Stimulated activated memory B cell treated with anti-CD40 and anti-IgM and Interleukin-4, amounts not matched to agents 10 μg/mL and 1 μg/mL and 100 μg/mL, for 72 hours (primary cell): ENCODE results near the gene CST3.

Experiments used
- ATAC-seq: fragments of 150-1000 bp; cut with Tn5 transposase; 2 replicates; pipeline ENCODE4 v1.10.0; 2021
- H3K27ac Mint-ChIP-seq: one replicate; pipeline ENCODE4 v1.8.0; 2022; ENCODE audit warnings: mild to moderate bottlenecking, mixed read lengths
- H3K27me3 Mint-ChIP-seq: one replicate; pipeline ENCODE4 v1.8.0; 2022; ENCODE audit warnings: mixed read lengths
- H3K36me3 Mint-ChIP-seq: one replicate; pipeline ENCODE4 v1.8.0; 2022; ENCODE audit warnings: mixed read lengths
- H3K4me1 Mint-ChIP-seq: one replicate; pipeline ENCODE4 v1.8.0; 2022; ENCODE audit warnings: mixed read lengths
- H3K4me3 Mint-ChIP-seq: one replicate; pipeline ENCODE4 v1.8.0; 2022; ENCODE audit warnings: mild to moderate bottlenecking, moderate library complexity, mixed read lengths
- H3K9me3 Mint-ChIP-seq: one replicate; pipeline ENCODE4 v1.8.0; 2022; ENCODE audit warnings: mixed read lengths

Gene CST3

DNA sequence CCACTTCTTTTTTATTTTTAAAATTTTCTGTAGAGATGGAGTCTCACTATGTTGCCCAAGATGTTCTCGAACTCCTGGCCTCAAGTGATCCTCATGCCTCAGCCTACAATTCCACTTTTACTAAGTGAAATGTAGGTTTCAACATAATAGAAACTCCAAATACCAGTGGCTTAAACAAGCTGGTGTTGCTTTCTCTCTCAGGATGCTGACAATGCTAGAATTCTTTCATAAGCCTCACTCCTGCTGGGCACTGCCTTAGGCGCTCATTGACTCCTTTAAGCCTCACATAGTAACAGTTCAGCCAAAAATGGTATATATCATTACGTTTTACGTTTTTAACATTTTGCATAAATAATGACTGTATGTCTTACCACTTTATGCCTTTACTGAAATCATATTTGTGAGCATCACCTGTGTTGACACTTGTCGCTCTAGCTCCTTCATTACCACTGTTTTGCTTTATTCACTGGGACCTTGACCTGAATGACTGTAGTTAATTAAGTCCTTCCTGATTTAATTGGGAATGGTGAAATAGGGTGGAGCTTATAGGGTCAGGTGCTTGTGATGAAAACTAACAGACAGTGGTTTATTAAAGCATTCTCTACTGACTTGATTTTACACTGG lies 28.2 kb downstream of the CST3 start:
- H3K27ac Mint-ChIP-seq, result no peak overlapping the region
- H3K9me3 Mint-ChIP-seq, result no peaks in the 10 kb centered on the region
- H3K4me1 Mint-ChIP-seq, result no peaks in the 10 kb centered on the region
- H3K4me3 Mint-ChIP-seq, result no peak overlapping the region
- ATAC-seq, result no peak
- H3K27me3 Mint-ChIP-seq, result no peaks in the 10 kb centered on the region
- no peaks in the 10 kb centered on the region for H3K36me3 Mint-ChIP-seq

DNA sequence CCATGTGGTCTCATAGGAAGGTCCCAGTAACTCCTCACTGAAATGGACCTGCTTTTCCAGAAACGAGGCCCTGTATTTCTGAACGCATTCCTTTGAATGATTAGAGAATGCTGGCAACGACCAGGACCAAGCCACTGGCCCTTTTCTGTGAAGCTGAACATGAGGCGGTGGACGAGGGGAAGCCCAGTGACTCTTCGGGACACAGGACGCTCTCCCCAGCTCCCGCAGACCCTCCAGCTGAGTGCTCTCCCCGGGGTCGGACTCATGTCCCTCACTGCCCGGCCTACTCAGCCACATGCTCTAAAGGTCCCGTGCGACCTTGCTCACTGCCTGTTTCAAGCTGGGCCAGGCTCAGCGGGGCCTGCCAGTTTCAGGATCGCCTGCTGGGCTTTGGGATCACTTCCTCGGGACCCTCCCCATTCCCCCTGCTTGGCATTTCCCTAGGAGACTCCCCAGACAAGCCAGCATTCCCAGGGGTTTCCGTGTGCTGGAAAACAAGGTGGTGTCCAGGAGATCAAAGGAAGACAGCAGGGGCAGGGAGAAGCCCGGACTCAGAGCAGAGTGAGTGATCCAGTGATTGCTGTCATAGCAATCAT lies 29.4 kb downstream of the CST3 start:
- H3K9me3 Mint-ChIP-seq, result no peaks in the 10 kb centered on the region
- ATAC-seq, result no peak

DNA sequence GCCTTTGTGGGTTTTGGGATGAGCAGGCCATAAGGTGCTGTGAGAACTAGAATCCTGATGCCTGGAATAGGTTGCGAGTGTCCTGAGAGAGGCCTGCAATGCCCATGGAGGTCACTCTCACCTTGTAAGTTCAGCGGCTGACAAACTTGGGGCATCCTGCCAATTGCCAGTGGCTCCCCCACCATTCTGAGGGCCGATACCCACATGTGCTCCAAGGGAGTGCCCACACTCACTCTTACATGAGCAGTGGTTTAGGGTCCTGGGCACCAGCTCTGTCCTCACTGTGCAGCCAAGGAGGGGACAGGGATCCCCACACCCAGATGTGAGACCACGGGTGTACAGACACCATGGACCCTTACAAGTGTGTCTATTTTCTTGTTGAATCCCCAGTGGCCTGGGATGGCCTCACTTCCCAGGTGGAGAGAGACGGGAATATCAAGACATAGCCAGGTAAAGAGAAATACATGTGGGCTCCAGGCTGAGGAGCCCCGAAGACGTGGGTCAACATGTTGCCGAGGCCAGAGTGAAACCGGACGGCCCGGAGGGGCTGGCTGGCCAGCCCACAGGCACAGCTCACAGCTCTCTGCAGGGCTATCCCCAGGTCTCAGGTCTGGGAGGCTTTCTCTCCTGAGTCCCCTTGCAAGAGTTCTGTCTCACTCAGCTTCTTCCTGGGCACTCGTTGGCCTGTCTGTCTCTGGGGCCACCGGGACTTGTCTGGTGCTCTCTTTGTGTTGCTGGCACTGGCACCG lies 30.1 kb downstream of the CST3 start:
- H3K4me3 Mint-ChIP-seq, result no peak overlapping the region
- no peak overlapping the region for H3K27ac Mint-ChIP-seq
- H3K27me3 Mint-ChIP-seq, result peaks cover 5% of the 10 kb centered on the region
- no peaks in the 10 kb centered on the region for H3K4me1 Mint-ChIP-seq
- H3K9me3 Mint-ChIP-seq, result no peaks in the 10 kb centered on the region
- no peaks in the 10 kb centered on the region for H3K36me3 Mint-ChIP-seq
- ATAC-seq, result no peak

More for the DNA sequence above, 29.4 kb downstream of the CST3 start:
- Mint-ChIP-seq H3K27me3 (no peaks in the 10 kb centered on the region), H3K27ac (no peak overlapping the region), H3K36me3 (no peaks in the 10 kb centered on the region), H3K4me1 (no peaks in the 10 kb centered on the region), H3K4me3 (no peak overlapping the region)

DNA sequence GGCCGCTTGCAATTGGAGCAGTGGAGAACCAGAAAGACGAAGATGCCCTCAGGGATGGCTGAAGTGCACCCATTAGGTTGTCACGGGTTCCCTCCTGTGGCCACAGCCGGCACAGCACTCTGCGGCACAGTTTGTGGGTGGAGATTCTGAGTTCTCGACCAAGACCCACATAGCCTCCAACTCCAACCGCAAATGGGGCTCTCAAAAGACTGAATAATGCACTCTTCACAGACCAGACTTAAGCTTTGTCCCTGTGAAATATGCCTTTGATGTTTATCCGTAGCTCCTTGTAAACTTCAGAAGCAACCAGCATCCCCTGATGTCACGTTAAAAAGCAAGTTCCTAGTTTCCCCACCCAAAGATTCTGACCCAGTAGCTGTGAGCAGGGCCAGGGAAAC lies 31.1 kb downstream of the CST3 start:
- Mint-ChIP-seq H3K27ac (no peak overlapping the region), H3K27me3 (peaks cover 11% of the 10 kb centered on the region), H3K9me3 (no peaks in the 10 kb centered on the region), H3K4me3 (no peak overlapping the region), H3K36me3 (no peaks in the 10 kb centered on the region), H3K4me1 (no peaks in the 10 kb centered on the region)
- peak; percentile 56 for ATAC-seq

DNA sequence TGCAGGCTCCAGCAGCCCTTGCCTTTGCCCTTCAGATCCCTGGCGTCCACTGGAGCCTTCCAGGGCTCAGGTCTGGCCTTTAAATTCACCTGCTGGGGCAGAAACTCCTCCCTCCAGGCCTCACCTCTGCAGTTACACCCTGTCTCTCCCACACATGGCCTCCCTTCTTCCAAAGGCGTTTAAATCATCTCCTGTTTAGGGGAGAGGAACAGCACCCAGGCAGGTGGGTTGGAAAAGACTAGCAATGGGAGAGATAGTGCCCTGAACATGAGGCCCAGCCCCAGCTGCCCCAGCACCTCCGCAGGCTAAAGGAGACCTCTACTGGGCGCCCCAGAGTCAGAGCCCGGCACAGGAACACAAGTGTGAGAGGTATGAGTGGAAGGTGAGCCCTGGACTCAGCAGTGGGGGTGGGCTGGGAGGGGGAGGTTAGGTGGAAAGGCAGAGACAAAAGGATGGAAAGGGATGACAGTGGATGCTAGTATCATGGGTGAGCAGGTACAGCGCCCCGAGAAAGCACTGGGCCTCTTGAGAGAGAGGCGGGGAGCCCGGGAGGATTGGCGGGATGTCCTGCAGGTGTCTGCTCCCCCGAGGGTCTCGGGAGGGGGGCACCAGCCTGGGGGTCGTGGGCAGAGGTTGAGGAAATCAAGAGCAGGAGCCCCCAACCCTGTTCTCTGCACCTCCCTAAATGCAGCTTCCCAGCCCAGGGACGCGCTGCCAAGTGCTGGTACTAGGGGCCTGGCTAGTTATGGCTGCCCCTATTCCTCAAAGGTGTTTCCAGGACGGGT lies 31.7 kb downstream of the CST3 start, which contains the start of gene CST9:
CST9 (minus strand) TSS at position 51 of the 785 bp plus-strand sequence. CDS start 53 bp downstream, outside the sequence.
- H3K36me3 Mint-ChIP-seq, result no peaks in the 10 kb centered on the region
- no peaks in the 10 kb centered on the region for H3K9me3 Mint-ChIP-seq
- no peak for ATAC-seq
- H3K4me1 Mint-ChIP-seq, result no peaks in the 10 kb centered on the region
- H3K27ac Mint-ChIP-seq, result no peak within 1 kb of the TSS
- no peak within 1 kb of the TSS for H3K4me3 Mint-ChIP-seq
- H3K27me3 Mint-ChIP-seq, result peaks cover 11% of the 10 kb centered on the region

DNA sequence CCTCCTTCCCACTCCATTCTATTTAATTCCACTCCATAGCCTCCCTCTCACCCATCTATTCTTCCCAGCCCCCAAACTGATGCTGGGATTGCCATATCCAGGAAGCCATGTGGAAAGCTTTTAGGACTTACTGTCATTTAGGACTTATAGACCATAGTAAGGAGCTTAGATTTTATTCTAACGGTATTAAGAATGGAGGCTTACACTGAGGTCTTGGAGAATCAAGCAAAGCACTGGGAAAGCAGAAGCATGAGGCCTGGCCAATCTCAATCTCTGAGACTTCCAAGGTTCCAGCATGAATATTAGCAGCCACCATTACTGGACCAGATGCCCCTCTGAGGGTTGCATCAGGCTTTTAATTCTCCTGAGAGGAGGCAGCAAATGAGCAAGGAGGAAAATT lies 33.4 kb downstream of the CST3 start:
- no peak overlapping the region for H3K4me3 Mint-ChIP-seq
- no peak for ATAC-seq
- peaks cover 11% of the 10 kb centered on the region for H3K27me3 Mint-ChIP-seq
- no peaks in the 10 kb centered on the region for H3K9me3 Mint-ChIP-seq
- no peaks in the 10 kb centered on the region for H3K36me3 Mint-ChIP-seq
- no peaks in the 10 kb centered on the region for H3K4me1 Mint-ChIP-seq
- H3K27ac Mint-ChIP-seq, result no peak overlapping the region

DNA sequence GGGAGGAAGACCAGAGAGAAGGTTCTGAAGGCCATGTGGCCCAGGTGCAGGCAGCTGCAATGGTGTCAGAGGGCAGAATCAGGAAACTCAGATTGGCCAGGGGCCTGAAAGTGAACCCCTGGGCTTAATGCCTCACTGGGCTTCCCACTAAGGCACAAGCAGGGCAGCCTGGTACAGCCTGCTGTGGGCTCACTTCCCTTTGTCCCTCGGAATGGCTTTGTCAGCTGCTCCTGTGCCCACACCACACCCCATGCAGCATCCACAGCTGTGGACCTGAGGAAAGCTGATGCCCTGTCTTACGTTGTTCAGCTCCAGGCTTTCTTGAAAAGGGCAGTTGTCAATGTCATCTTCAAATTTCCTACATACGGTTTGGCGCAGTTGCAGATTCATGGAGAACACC lies 34.4 kb downstream of the CST3 start:
- no peak overlapping the region for H3K27ac Mint-ChIP-seq
- no peaks in the 10 kb centered on the region for H3K4me1 Mint-ChIP-seq
- H3K4me3 Mint-ChIP-seq, result no peak overlapping the region
- H3K9me3 Mint-ChIP-seq, result no peaks in the 10 kb centered on the region
- no peaks in the 10 kb centered on the region for H3K36me3 Mint-ChIP-seq
- H3K27me3 Mint-ChIP-seq, result peaks cover 11% of the 10 kb centered on the region
- ATAC-seq, result no peak

DNA sequence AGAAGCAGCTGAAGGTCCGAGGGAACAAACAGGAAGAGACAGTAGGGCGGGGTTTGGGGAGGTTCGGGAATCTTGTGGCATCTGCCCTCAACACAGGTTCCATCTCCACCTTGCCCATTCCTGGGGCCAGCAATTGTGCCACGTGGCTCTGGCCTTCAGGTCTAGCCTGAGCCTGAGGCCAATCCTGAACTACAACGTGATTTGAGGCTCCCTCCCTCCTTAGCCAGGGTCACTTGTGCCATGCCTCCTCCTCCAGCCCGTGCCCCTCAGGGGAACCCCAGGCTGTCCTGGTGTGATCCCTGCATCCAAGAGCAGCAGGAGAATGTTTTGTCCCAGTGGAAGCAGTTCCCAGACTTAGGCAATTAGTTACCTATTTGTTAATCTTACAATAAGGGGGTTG lies 35.1 kb downstream of the CST3 start:
- Mint-ChIP-seq H3K27me3 (peaks cover 11% of the 10 kb centered on the region), H3K36me3 (no peaks in the 10 kb centered on the region), H3K9me3 (no peaks in the 10 kb centered on the region), H3K27ac (no peak overlapping the region), H3K4me3 (no peak overlapping the region), H3K4me1 (no peaks in the 10 kb centered on the region)
- ATAC-seq, result no peak

DNA sequence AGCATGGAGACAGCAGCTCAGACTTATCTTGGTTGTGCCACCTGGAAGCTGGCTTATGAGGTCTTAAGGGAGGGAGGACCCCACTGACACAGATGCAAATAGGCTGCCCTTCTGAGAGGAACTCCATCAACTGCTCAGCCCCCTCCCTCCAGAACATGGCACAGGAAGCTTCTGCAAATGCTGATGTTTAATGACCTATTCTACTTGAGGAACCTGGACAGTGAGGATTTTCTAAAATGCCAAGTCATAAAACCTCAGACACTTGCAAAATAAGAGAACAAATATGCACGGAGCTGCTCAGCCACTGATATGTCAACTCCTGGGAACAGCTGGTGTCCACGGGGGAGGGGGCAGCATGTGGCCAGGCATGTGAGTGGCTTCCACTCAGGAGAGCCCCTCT lies 35.5 kb downstream of the CST3 start:
- H3K36me3 Mint-ChIP-seq, result no peaks in the 10 kb centered on the region

DNA sequence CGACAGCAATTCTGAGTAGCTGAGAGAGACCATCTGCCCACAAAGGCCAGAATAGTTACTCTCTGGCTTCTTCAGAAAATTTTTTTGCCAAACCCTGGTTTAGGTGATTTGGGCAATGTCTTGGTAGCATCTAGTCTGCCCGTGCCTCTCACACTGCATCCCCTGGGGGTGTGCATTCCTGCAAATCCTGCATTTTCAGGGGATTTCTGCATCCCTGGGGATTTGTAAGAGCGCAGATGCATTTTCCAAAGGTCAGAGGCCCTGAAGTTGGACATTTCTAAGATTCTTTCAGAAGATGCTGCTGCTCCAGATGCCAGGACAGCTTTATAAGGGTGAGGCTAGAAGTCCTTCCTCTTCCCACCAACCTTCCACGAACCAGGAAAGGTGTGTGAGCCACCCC lies 36.0 kb downstream of the CST3 start:
- Mint-ChIP-seq H3K4me3 (no peak overlapping the region), H3K36me3 (no peaks in the 10 kb centered on the region), H3K27me3 (peaks cover 11% of the 10 kb centered on the region), H3K9me3 (no peaks in the 10 kb centered on the region), H3K27ac (no peak overlapping the region), H3K4me1 (no peaks in the 10 kb centered on the region)
- ATAC-seq, result no peak

More for the DNA sequence above, 35.5 kb downstream of the CST3 start:
- Mint-ChIP-seq H3K9me3 (no peaks in the 10 kb centered on the region), H3K4me1 (no peaks in the 10 kb centered on the region), H3K27ac (no peak overlapping the region), H3K27me3 (peaks cover 11% of the 10 kb centered on the region), H3K4me3 (no peak overlapping the region)
- ATAC-seq, result no peak

DNA sequence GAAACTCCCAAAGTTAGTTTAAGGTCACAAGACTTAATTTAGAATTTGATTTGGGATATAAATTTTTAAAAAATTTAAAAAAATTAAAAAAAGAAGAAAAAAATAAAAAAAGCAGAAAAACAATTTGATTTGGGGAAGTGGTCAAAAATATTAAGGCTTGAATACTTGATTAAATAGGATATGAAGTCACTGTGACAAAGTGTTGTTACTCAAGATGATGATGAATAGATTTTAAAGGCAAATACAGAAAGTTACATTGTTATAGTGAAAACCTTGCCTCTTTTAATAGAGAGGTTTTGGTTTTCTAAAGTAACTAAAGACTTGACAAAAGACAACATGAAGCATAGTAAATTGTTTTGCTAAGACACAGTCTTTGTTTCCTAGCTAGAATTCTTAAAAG lies 39.3 kb downstream of the CST3 start:
- Mint-ChIP-seq H3K4me1 (no peaks in the 10 kb centered on the region), H3K4me3 (no peak overlapping the region), H3K36me3 (no peaks in the 10 kb centered on the region), H3K9me3 (no peaks in the 10 kb centered on the region), H3K27ac (no peak overlapping the region), H3K27me3 (peaks cover 11% of the 10 kb centered on the region)
- no peak for ATAC-seq

DNA sequence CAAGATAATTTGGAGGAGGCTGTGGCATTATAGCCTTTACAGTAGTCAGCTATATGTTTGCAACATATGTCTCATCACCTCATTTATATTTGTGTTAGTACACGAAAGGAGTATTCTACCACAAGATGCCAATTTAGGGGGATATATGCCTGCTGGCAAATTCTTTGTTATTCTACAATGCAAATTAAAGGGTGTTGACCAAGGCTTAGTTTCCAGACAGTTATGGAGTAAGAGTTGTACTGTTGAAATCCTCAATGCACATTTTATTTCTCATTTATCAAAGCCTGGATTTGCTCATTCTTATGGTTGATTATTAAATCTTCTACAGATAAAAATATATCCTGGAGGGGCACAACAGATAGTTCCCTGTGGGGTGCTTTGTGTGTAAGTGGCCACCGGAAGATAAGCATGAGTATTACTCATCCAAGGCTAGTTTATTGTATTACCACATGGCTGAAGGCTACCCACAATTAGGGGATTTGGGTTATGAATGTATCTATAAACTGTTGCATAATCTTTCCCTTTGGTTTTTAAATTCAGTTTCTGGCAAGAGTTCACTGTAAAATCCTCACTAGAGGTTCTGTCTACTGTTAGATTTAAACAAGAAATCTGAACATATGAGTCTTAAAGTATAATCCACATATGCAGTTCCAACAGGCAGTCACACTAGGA lies 41.0 kb downstream of the CST3 start:
- no peak overlapping the region for H3K27ac Mint-ChIP-seq
- H3K4me1 Mint-ChIP-seq, result no peaks in the 10 kb centered on the region
- ATAC-seq, result no peak
- no peaks in the 10 kb centered on the region for H3K36me3 Mint-ChIP-seq
- no peak overlapping the region for H3K4me3 Mint-ChIP-seq
- H3K9me3 Mint-ChIP-seq, result no peaks in the 10 kb centered on the region
- H3K27me3 Mint-ChIP-seq, result no peaks in the 10 kb centered on the region

DNA sequence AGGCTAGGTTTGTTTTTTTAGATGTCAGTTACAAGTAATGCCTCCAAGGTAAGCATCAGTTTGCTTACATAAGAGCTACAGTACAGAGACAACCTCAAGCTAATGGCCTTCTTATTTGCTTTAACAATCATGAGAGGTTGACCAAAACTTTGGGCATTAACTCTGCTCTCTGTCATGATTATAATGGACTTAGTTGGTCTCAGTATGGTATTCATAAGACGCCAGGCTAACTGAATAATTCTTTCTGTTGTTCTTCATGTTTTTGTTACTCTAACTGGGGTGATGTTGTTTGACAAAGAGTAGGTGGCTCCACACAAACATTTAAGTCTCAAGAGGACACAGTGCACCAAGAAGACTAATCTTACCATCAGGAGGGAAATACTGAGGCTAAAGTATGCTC lies 41.8 kb downstream of the CST3 start:
- ATAC-seq, result no peak
- Mint-ChIP-seq H3K4me3 (no peak overlapping the region), H3K36me3 (no peaks in the 10 kb centered on the region), H3K27ac (no peak overlapping the region), H3K9me3 (no peaks in the 10 kb centered on the region), H3K4me1 (no peaks in the 10 kb centered on the region), H3K27me3 (no peaks in the 10 kb centered on the region)

DNA sequence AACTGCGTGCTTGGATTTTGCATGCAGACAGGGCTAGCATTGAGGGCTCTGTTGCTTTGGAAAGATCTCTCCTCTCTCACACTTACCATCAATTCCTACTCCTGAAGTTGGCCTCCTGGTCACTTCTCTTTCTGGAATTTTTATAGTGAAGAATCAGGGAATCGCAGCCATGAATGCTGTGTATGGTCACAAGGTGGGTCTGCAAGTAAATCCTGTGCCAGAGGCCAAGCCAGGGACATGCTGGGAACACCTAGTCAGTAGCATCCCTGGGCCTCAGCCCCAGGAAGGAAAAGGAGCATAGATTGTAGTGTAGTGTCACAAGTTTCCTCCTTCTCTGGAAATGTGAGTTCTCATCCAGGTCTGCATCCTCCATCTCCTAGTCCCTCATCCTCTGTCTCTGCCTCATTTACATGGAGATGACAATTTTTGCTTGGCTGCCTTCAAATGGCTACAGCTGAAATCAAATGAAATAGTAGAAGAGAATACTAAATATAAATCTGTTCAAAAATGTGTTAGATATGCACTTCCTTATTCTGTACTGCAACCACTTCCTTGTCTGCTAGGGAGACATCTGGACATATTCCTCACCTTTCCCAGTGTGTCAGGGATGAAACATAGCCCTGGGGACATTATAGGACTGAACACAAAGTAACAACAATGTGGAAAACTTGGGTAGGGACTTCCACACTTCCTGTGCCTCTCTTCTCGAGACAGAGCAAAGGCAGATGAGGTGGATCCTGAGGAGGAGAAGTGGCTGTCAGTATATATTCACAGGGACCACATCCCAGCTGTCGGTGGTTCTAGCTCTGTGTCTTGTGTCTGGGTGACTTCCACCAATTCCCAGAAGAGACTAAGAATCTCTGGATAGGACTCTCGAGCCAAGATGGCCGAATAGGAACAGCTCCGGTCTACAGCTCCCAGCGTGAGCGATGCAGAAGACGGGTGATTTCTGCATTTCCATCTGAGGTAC lies 49.0 kb downstream of the CST3 start:
- Mint-ChIP-seq H3K4me3 (no peak overlapping the region), H3K4me1 (no peaks in the 10 kb centered on the region), H3K27ac (no peak overlapping the region), H3K36me3 (no peaks in the 10 kb centered on the region), H3K27me3 (peaks cover 26% of the 10 kb centered on the region), H3K9me3 (no peaks in the 10 kb centered on the region)
- ATAC-seq, result no peak
